ENCODE data around the gene OR2L8. TPM values are rescaled to one million over a fixed set of nuclear protein-coding genes. Genes with fewer than 3 reads are reported as not detected.

Gene OR2L8
- total and polyA plus RNA-seq, 9 of the 15 experiments (the other 6 are each of a cell fraction or from before 2014, with no cell fraction given), result not detected

DNA sequence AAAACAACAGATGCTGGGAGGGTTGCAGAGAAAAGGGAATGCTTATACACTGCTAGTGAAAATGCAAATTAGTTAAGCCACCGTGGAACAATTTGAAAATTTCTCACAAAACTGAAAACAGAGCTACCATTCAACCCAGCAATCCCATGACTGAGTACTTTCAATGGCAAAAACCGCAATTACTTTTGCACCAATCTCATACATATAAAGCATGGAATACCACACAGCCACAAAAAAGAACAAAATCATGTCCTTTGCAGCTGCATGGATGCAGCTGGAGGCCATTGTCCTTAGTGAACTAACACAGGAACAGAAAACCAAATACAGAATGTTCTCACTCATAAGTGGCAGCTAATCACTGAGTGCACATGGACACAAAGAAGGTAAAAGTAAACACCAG is 34.9 kb upstream of the OR2L8 start:
- CTCF ChIA-PET (ENCODE audit: low intra/inter-chr PET ratio), result interaction anchor here (0.9 to 1.1 kb wide), 2 partner anchors 14 to 80 kb away, joined by 3 read pairs; no protein-coding TSS in a partner anchor
- H3K36me3 ChIP-seq (ENCODE audit: control insufficient read depth, insufficient read depth, low read length), result no peaks in the 10 kb centered on the region
- no TSS peak for BruUV-seq (replicated peaks)
- in situ Hi-C loops (cut with MboI), result no loop called here
- H3K4me2 ChIP-seq (ENCODE audit: insufficient read depth, low read length), result no peak overlapping the region
- H3K4me1 ChIP-seq (replicated peaks in 1 of 2; ENCODE audit: control insufficient read depth in 2 of 2, insufficient read depth in 2 of 2, low read length in 2 of 2), result no peaks in the 10 kb centered on the region; a peak in 1 of 5 replicates
- H4K20me1 ChIP-seq (replicated peaks; ENCODE audit: control insufficient read depth, insufficient read depth, low read length), result no peaks in the 10 kb centered on the region
- DNase-seq (ENCODE audit: extremely low read depth in 1 of 4, low spot score in 3 of 4), result no peak
- H3K4me3 ChIP-seq, result no peak overlapping the region
- no peak for ATAC-seq
- intact Hi-C loops (cut with micrococcal nuclease), result no loop called here
- POLR2A ChIA-PET, result no interaction called here
- H3K9ac ChIP-seq (ENCODE audit: insufficient read depth in 1 of 2, low read depth in 2 of 2, low read length in 2 of 2), result no peak overlapping the region
- no peaks in the 10 kb centered on the region for H3K27me3 ChIP-seq (ENCODE audit: control insufficient read depth in 2 of 2, insufficient read depth in 2 of 2, low read length in 2 of 2)
- no peaks in the 10 kb centered on the region for H3K79me2 ChIP-seq (ENCODE audit: control insufficient read depth, insufficient read depth, low read length)
- TF ChIP-seq, protein P1, sequence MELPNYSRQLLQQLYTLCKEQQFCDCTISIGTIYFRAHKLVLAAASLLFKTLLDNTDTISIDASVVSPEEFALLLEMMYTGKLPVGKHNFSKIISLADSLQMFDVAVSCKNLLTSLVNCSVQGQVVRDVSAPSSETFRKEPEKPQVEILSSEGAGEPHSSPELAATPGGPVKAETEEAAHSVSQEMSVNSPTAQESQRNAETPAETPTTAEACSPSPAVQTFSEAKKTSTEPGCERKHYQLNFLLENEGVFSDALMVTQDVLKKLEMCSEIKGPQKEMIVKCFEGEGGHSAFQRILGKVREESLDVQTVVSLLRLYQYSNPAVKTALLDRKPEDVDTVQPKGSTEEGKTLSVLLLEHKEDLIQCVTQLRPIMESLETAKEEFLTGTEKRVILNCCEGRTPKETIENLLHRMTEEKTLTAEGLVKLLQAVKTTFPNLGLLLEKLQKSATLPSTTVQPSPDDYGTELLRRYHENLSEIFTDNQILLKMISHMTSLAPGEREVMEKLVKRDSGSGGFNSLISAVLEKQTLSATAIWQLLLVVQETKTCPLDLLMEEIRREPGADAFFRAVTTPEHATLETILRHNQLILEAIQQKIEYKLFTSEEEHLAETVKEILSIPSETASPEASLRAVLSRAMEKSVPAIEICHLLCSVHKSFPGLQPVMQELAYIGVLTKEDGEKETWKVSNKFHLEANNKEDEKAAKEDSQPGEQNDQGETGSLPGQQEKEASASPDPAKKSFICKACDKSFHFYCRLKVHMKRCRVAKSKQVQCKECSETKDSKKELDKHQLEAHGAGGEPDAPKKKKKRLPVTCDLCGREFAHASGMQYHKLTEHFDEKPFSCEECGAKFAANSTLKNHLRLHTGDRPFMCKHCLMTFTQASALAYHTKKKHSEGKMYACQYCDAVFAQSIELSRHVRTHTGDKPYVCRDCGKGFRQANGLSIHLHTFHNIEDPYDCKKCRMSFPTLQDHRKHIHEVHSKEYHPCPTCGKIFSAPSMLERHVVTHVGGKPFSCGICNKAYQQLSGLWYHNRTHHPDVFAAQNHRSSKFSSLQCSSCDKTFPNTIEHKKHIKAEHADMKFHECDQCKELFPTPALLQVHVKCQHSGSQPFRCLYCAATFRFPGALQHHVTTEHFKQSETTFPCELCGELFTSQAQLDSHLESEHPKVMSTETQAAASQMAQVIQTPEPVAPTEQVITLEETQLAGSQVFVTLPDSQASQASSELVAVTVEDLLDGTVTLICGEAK (IDR thresholded peaks at IDR 0.05), result 0 out of 2 replicates have a peak, but pooled peaks have one; percentile 16
- TF ChIP-seq, protein P1 (CRISPR knock-in tag; IDR thresholded peaks at IDR 0.05), result no peak
- no peak for TF ChIP-seq NFRKB (IDR thresholded peaks at IDR 0.05; ENCODE audit: low read depth)
- H2AFZ ChIP-seq (ENCODE audit: low read depth, low read length), result no peak overlapping the region
- H3K9me3 ChIP-seq (replicated peaks; ENCODE audit: control insufficient read depth, insufficient read depth, low read depth, low read length), result no peaks in the 10 kb centered on the region; the same call in 1 of the 2 replicates
- FAIRE-seq, result no peak
- WGBS (ENCODE audit: insufficient coverage, low coverage, missing lambda C conversion rate), result 0% methylated on average over 2 of the region's 2 CpGs
- no peak overlapping the region for H3K27ac ChIP-seq (ENCODE audit: extremely low read depth, low read depth, low read length)
- H3K9me1 ChIP-seq (ENCODE audit: control insufficient read depth, insufficient read depth, low read length), result no peaks in the 10 kb centered on the region

All from K562 (cell line).